Glutamatergic neuron (in vitro differentiated cells): Measurements from ENCODE around the gene TBC1D14. TPM values are rescaled to one million over a fixed set of nuclear protein-coding genes. Genes with fewer than 3 reads are reported as not detected.

Source experiments
- DNase-seq: peaks from one replicate; pipeline ENCODE4 v3.0.0; 2022
- H3K27ac Mint-ChIP-seq: one replicate; pipeline ENCODE4 v1.8.0; 2020; ENCODE audit warnings: mild to moderate bottlenecking, mixed read lengths, inconsistent platforms; ENCODE audit not compliant: unreplicated experiment
- H3K27me3 Mint-ChIP-seq: one replicate; pipeline ENCODE4 v1.8.0; 2020; ENCODE audit warnings: mild to moderate bottlenecking, moderate library complexity, mixed read lengths, inconsistent platforms; ENCODE audit not compliant: unreplicated experiment
- H3K36me3 Mint-ChIP-seq: one replicate; pipeline ENCODE4 v1.8.0; 2020; ENCODE audit warnings: mild to moderate bottlenecking, mixed read lengths, inconsistent platforms; ENCODE audit not compliant: unreplicated experiment
- H3K4me1 Mint-ChIP-seq: one replicate; pipeline ENCODE4 v1.8.0; 2020; ENCODE audit warnings: mild to moderate bottlenecking, low read depth, mixed read lengths, inconsistent platforms; ENCODE audit not compliant: unreplicated experiment
- H3K4me3 Mint-ChIP-seq: one replicate; pipeline ENCODE4 v1.8.0; 2020; ENCODE audit warnings: mild to moderate bottlenecking, mixed read lengths, inconsistent platforms; ENCODE audit not compliant: unreplicated experiment
- H3K9me3 Mint-ChIP-seq: one replicate; pipeline ENCODE4 v1.8.0; 2020; ENCODE audit warnings: mild to moderate bottlenecking, moderate library complexity, mixed read lengths, inconsistent platforms; ENCODE audit not compliant: unreplicated experiment
- CTCF ChIP-seq: fragments of 200-600 bp; sonication (generic); IDR thresholded peaks from one replicate; pipeline ENCODE4 v1.5.0; 2021; ENCODE audit not compliant: partially characterized antibody, unreplicated experiment
- total RNA-seq: library from RNA; stranded (reverse); fragmentation: NEBNext Ultra II Directional; extraction: Animal tissue kit (Norgen Biotek cat#: 25700); gene quantifications from one replicate; pipeline ENCODE4 v1.2.1, GENCODE V29; 2021; ENCODE audit not compliant: unreplicated experiment

The TBC1D14 gene
- total RNA-seq, 1 donor from 2014 or later = 82.2 TPM

- H3K9me3 Mint-ChIP-seq = peaks cover 9% of the 10 kb centered on the region
- no peaks in the 10 kb centered on the region for H3K36me3 Mint-ChIP-seq
- no peak overlapping the region for H3K27ac Mint-ChIP-seq
- H3K27me3 Mint-ChIP-seq = peaks cover 3% of the 10 kb centered on the region
- DNase-seq = no peak
- peaks cover 5% of the 10 kb centered on the region for H3K4me1 Mint-ChIP-seq
- TF ChIP-seq CTCF = no peak
- no peak overlapping the region for H3K4me3 Mint-ChIP-seq
Measured at GRCh38 chr4:7017446-7018048, 107.9 kb downstream of the TBC1D14 start.

GRCh38 chr4:7018281-7018680 lies 108.7 kb downstream of the TBC1D14 start:
- no peak for TF ChIP-seq CTCF
- Mint-ChIP-seq H3K4me1 (peaks cover 3% of the 10 kb centered on the region), H3K4me3 (no peak overlapping the region), H3K27me3 (peaks cover 3% of the 10 kb centered on the region), H3K36me3 (no peaks in the 10 kb centered on the region), H3K9me3 (peaks cover 9% of the 10 kb centered on the region), H3K27ac (no peak overlapping the region)
- DNase-seq = no peak

- Mint-ChIP-seq H3K4me3 (no peak overlapping the region), H3K9me3 (peaks cover 9% of the 10 kb centered on the region), H3K27ac (no peak overlapping the region), H3K4me1 (peaks cover 3% of the 10 kb centered on the region), H3K27me3 (peaks cover 3% of the 10 kb centered on the region), H3K36me3 (no peaks in the 10 kb centered on the region)
- TF ChIP-seq CTCF = no peak
- DNase-seq = no peak
Measured at GRCh38 chr4:7019367-7019766, 109.7 kb downstream of the TBC1D14 start.

GRCh38 chr4:7020290-7020689 lies 110.7 kb downstream of the TBC1D14 start:
- Mint-ChIP-seq H3K27me3 (peaks cover 3% of the 10 kb centered on the region), H3K9me3 (peaks cover 3% of the 10 kb centered on the region), H3K36me3 (no peaks in the 10 kb centered on the region), H3K4me3 (no peak overlapping the region), H3K27ac (no peak overlapping the region), H3K4me1 (peaks cover 3% of the 10 kb centered on the region)
- no peak for DNase-seq
- no peak for TF ChIP-seq CTCF

GRCh38 chr4:7020856-7021255 lies 111.2 kb downstream of the TBC1D14 start:
- peaks cover 3% of the 10 kb centered on the region for H3K27me3 Mint-ChIP-seq
- H3K4me1 Mint-ChIP-seq = peaks cover 3% of the 10 kb centered on the region
- H3K4me3 Mint-ChIP-seq = no peak overlapping the region
- H3K9me3 Mint-ChIP-seq = peaks cover 3% of the 10 kb centered on the region
- no peak for DNase-seq
- H3K36me3 Mint-ChIP-seq = no peaks in the 10 kb centered on the region
- no peak overlapping the region for H3K27ac Mint-ChIP-seq
- TF ChIP-seq CTCF = no peak
